GM23248 (cell line): ENCODE data around the gene TSN. TPM values are rescaled to one million over a fixed set of nuclear protein-coding genes. Genes with fewer than 3 reads are reported as not detected.

Experiments
- DNase-seq: peaks from one replicate; pipeline ENCODE4 v3.0.0-alpha.2; 2015
- H2AFZ ChIP-seq: fragments of 200-600 bp; sonication (generic); 2 replicates; pipeline ENCODE4 v1.6.1; 2016; ENCODE audit warnings: antibody characterized with exemption
- H3F3A ChIP-seq: fragments of 200-600 bp; sonication (generic); 2 replicates; pipeline ENCODE4 v1.6.1; 2016; ENCODE audit warnings: mild to moderate bottlenecking, antibody characterized with exemption, mixed run types; ENCODE audit not compliant: insufficient read depth
- H3K27ac ChIP-seq: fragments of 200-600 bp; sonication (generic); 2 replicates; pipeline ENCODE4 v1.5.1; 2016; ENCODE audit warnings: mild to moderate bottlenecking
- H3K27me3 ChIP-seq: fragments of 200-600 bp; sonication (generic); replicated peaks from 2 replicates; pipeline ENCODE4 v1.6.1; 2016; ENCODE audit warnings: mild to moderate bottlenecking; ENCODE audit not compliant: insufficient read depth
- H3K36me3 ChIP-seq: fragments of 200-600 bp; sonication (generic); 2 replicates; pipeline ENCODE4 v1.6.1; 2016; ENCODE audit warnings: low read depth, mild to moderate bottlenecking
- H3K4me1 ChIP-seq: fragments of 200-600 bp; sonication (generic); 2 replicates; pipeline ENCODE4 v1.6.1; 2016; ENCODE audit warnings: mild to moderate bottlenecking; ENCODE audit not compliant: insufficient read depth
- H3K4me2 ChIP-seq: fragments of 200-600 bp; sonication (generic); one replicate; pipeline ENCODE4 v1.6.1; 2016; ENCODE audit warnings: mild to moderate bottlenecking; ENCODE audit not compliant: unreplicated experiment
- H3K4me3 ChIP-seq: fragments of 200-600 bp; sonication (generic); 2 replicates; pipeline ENCODE4 v1.5.1; 2016; ENCODE audit warnings: mild to moderate bottlenecking
- H3K79me2 ChIP-seq: fragments of 200-600 bp; sonication (generic); 2 replicates; pipeline ENCODE4 v1.6.1; 2016; ENCODE audit warnings: mild to moderate bottlenecking; ENCODE audit not compliant: insufficient read depth
- H3K9ac ChIP-seq: fragments of 200-600 bp; sonication (generic); 2 replicates; pipeline ENCODE4 v1.6.1; 2016; ENCODE audit warnings: mild to moderate bottlenecking
- H3K9me2 ChIP-seq: fragments of 200-600 bp; sonication (generic); 2 replicates; pipeline ENCODE4 v1.6.1; 2016; ENCODE audit warnings: mixed run types, mild to moderate bottlenecking, moderate library complexity; ENCODE audit not compliant: insufficient read depth
- H3K9me3 ChIP-seq: fragments of 200-600 bp; sonication (generic); one replicate; pipeline ENCODE4 v1.6.1; 2017; ENCODE audit warnings: low read depth
- H4K20me1 ChIP-seq: fragments of 200-600 bp; sonication (generic); 2 replicates; pipeline ENCODE4 v1.6.0; 2016; ENCODE audit not compliant: insufficient read depth
- EZH2 ChIP-seq: fragments of 200-600 bp; sonication (generic); IDR thresholded peaks from 2 replicates; pipeline ENCODE4 v1.6.1; 2018; ENCODE audit warnings: antibody characterized with exemption, mild to moderate bottlenecking; ENCODE audit not compliant: insufficient read depth, poor library complexity, severe bottlenecking
- EZH2phosphoT487 ChIP-seq: fragments of 200-600 bp; sonication (generic); IDR thresholded peaks from 2 replicates; pipeline ENCODE4 v1.6.1; 2018; ENCODE audit warnings: antibody characterized with exemption, moderate library complexity, mild to moderate bottlenecking, low read depth; ENCODE audit not compliant: insufficient read depth
- WGBS, 2 experiments: methylation state at CpG; one replicate each; pipeline ENCODE4 v1.1.6; 2015 to 2017; ENCODE audit warnings: low lambda C conversion rate in 2 of 2, low coverage in 1 of 2; ENCODE audit errors: missing lambda C conversion rate in 2 of 2; 5-methylcytosine and 5-hydroxymethylcytosine counted together
- in situ Hi-C: fragments of 300-500 bp; cut with MboI; formaldehyde crosslinking; loops from 2 replicates; pipeline ENCODE4 v1.15.0; 2020
- polyA plus RNA-seq: library from polyadenylated mRNA; unstranded; fragments of >200 nt; fragmentation: Nextera tagmentation; extraction: Ambion mirVana; gene quantifications from 2 replicates; pipeline ENCODE4 v1.2.1, GENCODE V29; 2016
- total RNA-seq: library from RNA; depleted of rRNA; stranded (reverse); fragments of >200 nt; shearing (Covaris generic); gene quantifications from 2 replicates; pipeline ENCODE4 v1.2.3, GENCODE V29; 2014

TSN gene
- total and polyA plus RNA-seq, 2 experiments from 2014 or later, result 65.7 to 74.6 TPM

- 0 to 2% methylated on average over 8 of the region's 8 CpGs for WGBS, 2 experiments
- DNase-seq, result peak; percentile 33
- peaks cover 23% of the 10 kb centered on the region; the same call in 1 of the 2 replicates for H3K36me3 ChIP-seq
- no peaks in the 10 kb centered on the region for H3K9me2 ChIP-seq
- H2AFZ ChIP-seq, result peak overlapping the region; percentile 88
- H3K27ac ChIP-seq, result peak overlapping the region; percentile 52
- peak overlapping the region; percentile 96 for H3K4me3 ChIP-seq
- TF ChIP-seq EZH2, result no peak
- no peak for TF ChIP-seq EZH2phosphoT487
- H4K20me1 ChIP-seq, result no peaks in the 10 kb centered on the region
- peak overlapping the region; percentile 93 for H3K9ac ChIP-seq
- peaks cover 8% of the 10 kb centered on the region for H3K4me1 ChIP-seq
- no peaks in the 10 kb centered on the region for H3K9me3 ChIP-seq
- no peaks in the 10 kb centered on the region for H3F3A ChIP-seq
- peak overlapping the region; percentile 86 for H3K4me2 ChIP-seq
- no peaks in the 10 kb centered on the region for H3K27me3 ChIP-seq
- in situ Hi-C loops, result no loop called here
- peaks cover 56% of the 10 kb centered on the region for H3K79me2 ChIP-seq
These were observed 19.4 kb upstream of the TSN start for GRCh38 chr2:121736140-121736461.

GRCh38 chr2:121736462-121737336, 18.8 kb upstream of the TSN start, which contains the start of gene NIFK:
Gene NIFK, minus strand, starts transcription at chr2:121736875. Its CDS starts 25 bp downstream, at chr2:121736850.
- Histone ChIP-seq H4K20me1 (no peaks in the 10 kb centered on the region), H3F3A (no peaks in the 10 kb centered on the region), H3K4me2 (peak within 1 kb of the TSS; percentile 86), H3K4me3 (peak within 1 kb of the TSS; percentile 96), H2AFZ (peak within 1 kb of the TSS; percentile 88), H3K4me1 (peaks cover 8% of the 10 kb centered on the region), H3K27me3 (no peaks in the 10 kb centered on the region), H3K79me2 (peaks cover 50% of the 10 kb centered on the region), H3K9me3 (no peaks in the 10 kb centered on the region), H3K9ac (peak within 1 kb of the TSS; percentile 93), H3K27ac (peak within 1 kb of the TSS; percentile 52), H3K9me2 (no peaks in the 10 kb centered on the region), H3K36me3 (peaks cover 23% of the 10 kb centered on the region; the same call in 1 of the 2 replicates)
- DNase-seq, result peak; percentile 100
- 1% methylated on average over 64 to 93 of the region's 93 CpGs for WGBS, 2 experiments
- in situ Hi-C loops, result no loop called here
- no peak for TF ChIP-seq EZH2
- no peak for TF ChIP-seq EZH2phosphoT487

- in situ Hi-C loops, result no loop called here
- H3K4me2 ChIP-seq, result no peak overlapping the region
- no peaks in the 10 kb centered on the region for H3K4me1 ChIP-seq
- no peaks in the 10 kb centered on the region for H3K9me3 ChIP-seq
- 78 to 80% methylated on average over 6 of the region's 6 CpGs for WGBS, 2 experiments
- no peak overlapping the region for H3K9ac ChIP-seq
- H3K27me3 ChIP-seq, result no peaks in the 10 kb centered on the region
- TF ChIP-seq EZH2phosphoT487, result no peak
- TF ChIP-seq EZH2, result no peak
- H2AFZ ChIP-seq, result no peak overlapping the region
- H3F3A ChIP-seq, result no peaks in the 10 kb centered on the region
- H3K4me3 ChIP-seq, result no peak overlapping the region
- H3K27ac ChIP-seq, result no peak overlapping the region
- no peaks in the 10 kb centered on the region for H3K9me2 ChIP-seq
- H3K79me2 ChIP-seq, result peaks cover 7% of the 10 kb centered on the region
- H3K36me3 ChIP-seq, result no peaks in the 10 kb centered on the region
- DNase-seq, result no peak
- no peaks in the 10 kb centered on the region for H4K20me1 ChIP-seq
These were observed 14.5 kb upstream of the TSN start for GRCh38 chr2:121740973-121741372.

GRCh38 chr2:121741450-121741849, 14.0 kb upstream of the TSN start:
- Histone ChIP-seq H3K9me2 (no peaks in the 10 kb centered on the region), H3F3A (no peaks in the 10 kb centered on the region), H3K4me1 (no peaks in the 10 kb centered on the region), H3K4me3 (no peak overlapping the region), H3K27ac (no peak overlapping the region), H3K9me3 (no peaks in the 10 kb centered on the region), H4K20me1 (no peaks in the 10 kb centered on the region), H3K79me2 (peaks cover 2% of the 10 kb centered on the region), H3K36me3 (no peaks in the 10 kb centered on the region), H2AFZ (no peak overlapping the region), H3K27me3 (no peaks in the 10 kb centered on the region), H3K4me2 (no peak overlapping the region), H3K9ac (no peak overlapping the region)
- no peak for DNase-seq
- WGBS, 2 experiments, result 93 to 95% methylated on average over 3 of the region's 3 CpGs
- in situ Hi-C loops, result no loop called here
- TF ChIP-seq EZH2phosphoT487 (no peak), EZH2 (no peak)
